ENCODE measurements around the gene DRC7.
A peak's percentile ranks its signal among the peaks of the same experiment; 100 is the strongest.
"Not testable (repeated sequence)": the region's sequence is repeated elsewhere in the genome, so short reads cannot be mapped to it uniquely, and the experiment has no call there.

Gene DRC7

GRCh38 chr16:57735755-57736418 is 41.3 kb downstream of the DRC7 start, which contains the start of gene KATNB1:
KATNB1 (plus strand) TSS chr16:57735770; CDS start chr16:57737244, 1,474 bp downstream.
- no peak for DNase-seq (ENCODE audit: low spot score)

GRCh38 chr16:57736419-57737351 is 42.1 kb downstream of the DRC7 start:
- peak; percentile 77 for DNase-seq (ENCODE audit: low spot score)

DNA sequence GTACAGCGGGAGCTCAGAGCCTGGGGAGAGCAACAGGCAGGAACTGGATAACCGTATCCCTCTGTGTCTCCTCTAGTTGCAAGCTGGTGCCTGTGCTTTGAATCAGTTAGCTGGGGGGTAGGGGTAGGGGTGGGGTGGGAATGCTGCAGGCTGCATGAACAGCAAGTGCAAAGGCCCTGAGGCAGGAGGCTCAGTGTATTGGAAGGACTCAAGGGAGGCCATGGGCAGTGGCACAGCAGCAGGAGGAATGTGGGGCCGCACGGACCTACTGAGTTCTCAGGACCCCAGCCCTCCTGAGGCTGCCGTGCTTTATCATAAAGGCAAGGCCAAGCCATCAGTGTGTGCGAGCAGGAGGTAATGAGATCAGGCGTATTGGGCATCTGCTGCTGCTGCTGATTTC is 44.2 kb downstream of the DRC7 start:
- DNase-seq (ENCODE audit: low spot score): no peak

- no peak for DNase-seq (ENCODE audit: low spot score)
Measured at GRCh38 chr16:57739756-57740422, 45.3 kb downstream of the DRC7 start.

DNA sequence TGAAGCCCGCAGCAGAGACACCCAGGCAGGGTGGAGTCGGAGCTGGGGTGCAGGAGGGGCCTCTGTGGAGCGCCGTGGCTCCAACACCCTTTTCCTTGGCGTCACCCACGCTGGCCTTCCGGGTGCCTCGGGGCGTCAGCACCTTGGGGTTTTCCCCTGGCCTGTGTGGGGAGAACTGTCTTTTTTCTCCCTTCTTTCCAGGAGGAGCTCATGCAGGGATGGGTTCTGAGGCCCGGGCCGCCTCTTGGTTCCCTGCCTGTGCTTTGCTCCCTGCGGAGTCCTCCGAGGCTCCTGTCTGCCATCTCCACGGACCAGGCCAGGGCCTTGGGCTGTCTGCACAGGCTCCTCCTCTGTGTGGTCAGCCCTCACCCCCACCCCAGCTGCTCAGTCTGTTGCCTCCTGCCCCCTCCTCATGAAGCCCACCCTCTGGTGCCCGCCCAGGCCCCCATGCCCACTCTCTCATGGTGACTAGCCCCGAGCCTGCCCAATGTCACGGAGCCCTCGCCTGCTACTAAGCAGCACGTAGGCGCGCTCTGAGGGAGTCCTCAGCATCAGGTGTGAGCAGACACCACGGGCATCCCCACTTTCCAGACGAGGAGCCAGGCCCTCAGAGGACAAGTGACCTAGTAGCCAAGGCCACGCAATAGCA is 45.9 kb downstream of the DRC7 start:
- DNase-seq (ENCODE audit: low spot score): no peak

DNA sequence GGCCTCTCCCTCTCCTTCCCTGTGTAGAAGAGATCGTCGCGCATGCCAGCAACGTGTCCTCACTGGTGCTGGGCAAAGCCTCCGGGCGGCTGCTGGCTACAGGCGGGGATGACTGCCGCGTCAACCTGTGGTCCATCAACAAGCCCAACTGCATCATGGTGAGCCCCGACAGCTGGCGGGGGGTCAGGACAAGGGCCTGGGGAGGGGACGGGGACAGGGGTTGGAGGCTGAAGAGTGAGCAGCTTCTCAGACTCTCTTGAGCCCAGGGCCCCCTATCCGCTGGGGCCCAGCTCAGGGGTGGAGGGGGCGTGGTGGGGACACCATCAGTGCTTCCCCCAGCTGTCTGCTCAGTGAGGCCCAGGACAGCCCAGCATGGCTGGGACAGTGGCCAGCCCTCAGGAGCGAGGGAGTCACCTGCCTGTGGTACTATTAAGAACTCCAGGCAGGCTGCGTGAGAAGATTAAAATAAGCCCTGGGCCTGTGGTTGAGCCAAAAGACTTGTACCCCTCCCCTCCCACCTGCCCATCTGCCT is 47.1 kb downstream of the DRC7 start:
- DNase-seq (ENCODE audit: low spot score): no peak

- DNase-seq (ENCODE audit: low spot score): no peak
Measured at GRCh38 chr16:57742543-57742942, 47.9 kb downstream of the DRC7 start.

DNA sequence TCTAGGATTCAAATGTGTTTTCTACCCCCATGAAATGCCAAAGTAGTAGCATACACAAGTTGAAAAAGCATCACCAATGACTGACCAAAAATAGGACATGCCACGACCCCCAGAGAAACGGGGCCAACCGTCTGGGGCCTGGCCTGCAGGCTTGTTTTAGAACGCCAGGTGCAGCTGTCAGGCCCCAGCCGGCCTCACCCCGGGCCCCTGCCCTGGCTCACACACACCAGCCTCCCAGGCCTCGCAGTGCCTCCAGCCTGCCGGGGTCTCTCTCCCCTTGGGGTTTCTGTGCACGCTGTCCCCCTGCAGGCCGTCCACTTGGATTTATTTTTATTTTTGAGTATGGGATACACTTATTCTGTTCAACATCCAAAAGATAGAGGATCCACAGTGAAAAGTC is 48.9 kb downstream of the DRC7 start:
- DNase-seq (ENCODE audit: low spot score): no peak

DNA sequence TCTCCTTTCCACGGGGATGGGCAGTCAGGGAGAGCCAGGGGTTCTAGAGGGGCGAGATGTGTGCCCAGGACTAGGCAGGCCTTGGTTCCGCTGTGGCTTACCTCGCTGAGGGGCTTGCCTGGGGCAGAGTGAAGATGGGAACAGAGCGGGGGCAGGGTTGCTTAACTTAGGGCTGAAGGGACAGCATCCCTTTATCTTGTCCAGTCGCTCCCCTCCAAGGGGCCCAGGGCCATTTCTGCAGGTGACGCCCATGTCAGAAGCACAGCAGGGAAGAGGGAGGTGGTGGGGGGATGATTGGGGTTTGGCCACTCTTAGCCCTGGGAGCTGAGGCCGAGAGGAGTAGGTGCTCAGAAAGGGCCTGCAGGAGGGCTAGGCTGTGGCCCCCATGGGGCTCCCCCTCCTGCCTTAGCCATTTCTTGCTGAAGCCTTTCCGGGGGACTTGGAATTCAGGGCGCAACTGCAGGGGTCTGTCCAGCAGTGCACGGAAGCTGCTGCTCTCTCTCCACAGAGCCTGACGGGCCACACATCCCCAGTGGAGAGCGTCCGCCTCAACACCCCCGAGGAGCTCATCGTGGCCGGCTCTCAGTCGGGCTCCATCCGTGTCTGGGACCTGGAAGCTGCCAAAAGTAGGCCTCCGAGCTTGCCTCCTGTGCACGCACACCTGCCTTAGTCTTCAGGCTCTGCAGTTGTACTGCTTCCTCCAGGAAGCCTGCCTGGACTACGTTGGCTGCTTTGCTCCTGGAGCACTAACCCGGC is 49.5 kb downstream of the DRC7 start:
- DNase-seq (ENCODE audit: low spot score): no peak

DNA sequence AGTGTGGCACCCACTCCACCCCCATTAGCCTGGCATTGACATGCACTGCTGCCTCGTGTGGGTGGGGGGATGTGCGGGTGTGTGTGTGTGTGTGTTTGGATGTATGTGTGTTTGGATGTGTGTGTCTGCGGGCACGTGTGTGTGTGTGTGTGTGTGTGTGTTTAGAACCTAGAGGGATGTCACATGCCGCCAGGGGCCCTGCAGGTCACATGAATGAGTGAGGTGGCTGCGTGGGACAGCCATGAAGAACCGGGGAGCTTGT is 50.0 kb downstream of the DRC7 start:
- no peak for DNase-seq (ENCODE audit: low spot score)

- no peak for DNase-seq (ENCODE audit: low spot score)
Measured at GRCh38 chr16:57745768-57746167, 51.2 kb downstream of the DRC7 start.

DNA sequence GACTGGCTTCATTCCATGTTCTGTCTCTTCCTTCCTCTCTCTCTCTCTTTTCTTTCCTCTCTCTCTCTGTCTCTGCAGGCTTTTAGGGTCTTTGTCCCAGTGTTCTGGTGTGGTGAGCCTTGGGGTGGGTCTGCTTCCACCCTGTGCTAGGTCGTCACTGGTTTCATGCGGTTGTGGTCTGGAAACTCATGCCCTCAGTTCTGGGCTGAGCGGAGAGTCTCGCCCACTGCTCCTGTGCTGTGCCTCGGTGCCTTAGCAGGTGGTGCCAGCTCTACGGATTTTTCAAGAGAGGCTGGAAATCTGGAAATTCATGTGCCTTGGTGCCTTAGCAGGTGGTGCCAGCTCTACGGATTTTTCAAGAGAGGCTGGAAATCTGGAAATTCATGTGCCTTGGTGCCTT is 51.7 kb downstream of the DRC7 start:
- DNase-seq (ENCODE audit: low spot score): not testable (repeated sequence)

- DNase-seq (ENCODE audit: low spot score): no peak
Measured at GRCh38 chr16:57747091-57747490, 52.5 kb downstream of the DRC7 start.

DNA sequence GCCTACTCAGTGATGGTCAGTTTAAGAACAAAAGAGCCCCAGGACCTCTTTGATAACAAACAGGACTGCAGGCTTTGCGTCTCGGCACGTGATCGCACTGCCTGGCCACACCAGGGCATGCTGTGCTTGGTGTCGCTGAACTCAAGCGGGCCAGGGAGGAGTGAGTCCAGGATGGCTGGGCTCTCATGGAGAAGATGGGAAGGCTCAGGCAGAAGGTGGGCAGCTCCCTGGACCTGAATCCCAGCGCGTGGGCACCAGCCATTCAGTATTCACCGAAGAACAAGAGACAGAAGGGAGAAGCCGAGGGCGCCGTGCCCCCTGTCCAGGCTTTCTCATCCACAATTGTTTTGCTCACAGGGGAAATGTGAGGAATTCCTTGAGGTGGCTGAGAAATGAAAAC is 52.9 kb downstream of the DRC7 start:
- DNase-seq (ENCODE audit: low spot score): no peak

GRCh38 chr16:57747996-57748395 is 53.4 kb downstream of the DRC7 start:
- no peak for DNase-seq (ENCODE audit: low spot score)

- DNase-seq (ENCODE audit: low spot score): no peak
Measured at GRCh38 chr16:57748596-57748995, 54.0 kb downstream of the DRC7 start.

GRCh38 chr16:57749101-57749692 is 54.6 kb downstream of the DRC7 start:
- no peak for DNase-seq (ENCODE audit: low spot score)

GRCh38 chr16:57749856-57750452 is 55.3 kb downstream of the DRC7 start:
- DNase-seq (ENCODE audit: low spot score): no peak

DNA sequence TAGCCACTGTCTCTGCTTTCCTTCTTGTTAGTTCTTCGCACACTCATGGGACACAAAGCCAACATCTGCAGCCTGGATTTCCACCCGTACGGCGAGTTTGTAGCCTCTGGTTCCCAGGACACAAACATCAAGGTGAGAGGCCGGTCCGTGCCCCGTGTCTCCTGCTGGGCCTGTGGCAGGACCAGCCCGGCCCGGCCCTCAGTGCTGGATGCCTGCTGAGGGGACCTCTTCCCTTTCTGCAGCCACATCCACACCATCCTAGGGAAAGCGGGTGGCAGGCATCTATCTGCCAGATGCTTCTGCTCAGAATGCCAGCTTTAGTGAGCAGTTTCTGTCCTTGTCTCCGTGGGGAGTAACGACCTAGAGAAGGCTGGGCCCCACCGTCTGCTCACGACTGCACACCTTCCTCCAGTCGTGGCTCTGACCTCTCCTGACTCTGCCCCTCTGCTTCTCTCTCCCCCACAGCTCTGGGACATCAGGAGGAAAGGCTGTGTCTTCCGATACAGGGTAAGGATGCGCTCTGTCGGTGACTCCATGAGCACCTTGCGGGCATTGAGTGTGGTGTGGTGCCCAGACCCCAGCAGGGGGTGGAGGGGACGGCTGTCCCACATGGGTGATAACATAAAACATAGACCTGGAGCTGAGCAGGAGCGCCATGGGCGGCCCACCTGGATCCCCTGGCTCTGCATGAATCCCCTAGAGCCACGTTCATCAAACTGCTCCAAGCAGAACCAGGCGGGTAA is 56.4 kb downstream of the DRC7 start:
- DNase-seq (ENCODE audit: low spot score): no peak
